ENCODE measurements around the gene WWC1.

WWC1 gene

GRCh38 chr5:168291342-168291963 lies at the start of gene WWC1:
Gene WWC1, plus strand, starts transcription at chr5:168291645. Its CDS starts 508 bp downstream, at chr5:168292153.
- DNase-seq (ENCODE audit: insufficient read length, low spot score) (peak; percentile 63), FAIRE-seq (no peak)
- no peak for TF ChIP-seq POLR2A (IDR thresholded peaks at IDR 0.05; ENCODE audit: low read depth, low read length)

DNA sequence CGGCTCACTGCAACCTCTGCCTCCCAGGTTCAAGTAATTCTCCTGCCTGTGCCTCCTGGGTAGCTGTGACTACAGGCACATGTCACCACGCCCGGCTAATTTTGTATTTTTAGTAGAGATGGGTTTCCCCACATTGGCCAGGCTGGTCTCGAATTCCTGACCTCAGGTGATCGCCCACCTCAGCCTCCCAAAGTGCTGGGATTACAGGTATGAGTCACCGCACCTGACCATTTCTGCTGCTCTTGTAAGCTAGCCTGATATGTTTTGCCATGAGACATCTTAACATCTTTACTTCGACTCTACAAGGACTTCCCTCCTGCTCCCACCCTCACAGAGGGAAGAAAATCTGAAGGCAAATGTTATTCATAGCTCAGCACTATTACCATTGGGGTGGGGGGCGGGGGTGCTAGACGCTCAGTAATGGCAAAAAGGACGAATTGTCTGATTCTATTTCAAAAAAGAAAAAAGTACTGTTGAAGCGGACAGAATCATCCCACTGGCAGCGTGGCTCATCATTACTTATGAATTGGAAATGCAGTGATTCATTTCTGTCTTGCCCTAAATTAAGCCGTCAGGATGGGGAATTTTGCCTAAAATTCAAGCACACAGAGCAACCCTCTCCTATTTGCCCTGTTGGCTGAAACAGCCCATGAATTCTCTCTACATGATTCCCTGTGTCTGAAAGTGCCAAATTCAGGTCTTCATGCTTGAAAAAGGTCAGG lies 46.4 kb upstream of the WWC1 start:
- FAIRE-seq (no peak), DNase-seq (ENCODE audit: insufficient read length, low spot score) (no peak)
- no peak for TF ChIP-seq POLR2A (IDR thresholded peaks at IDR 0.05; ENCODE audit: low read depth, low read length)

- no peak for FAIRE-seq
- DNase-seq (ENCODE audit: insufficient read length, low spot score), result no peak
Observed at GRCh38 chr5:168249923-168250322, 41.5 kb upstream of the WWC1 start.

DNA sequence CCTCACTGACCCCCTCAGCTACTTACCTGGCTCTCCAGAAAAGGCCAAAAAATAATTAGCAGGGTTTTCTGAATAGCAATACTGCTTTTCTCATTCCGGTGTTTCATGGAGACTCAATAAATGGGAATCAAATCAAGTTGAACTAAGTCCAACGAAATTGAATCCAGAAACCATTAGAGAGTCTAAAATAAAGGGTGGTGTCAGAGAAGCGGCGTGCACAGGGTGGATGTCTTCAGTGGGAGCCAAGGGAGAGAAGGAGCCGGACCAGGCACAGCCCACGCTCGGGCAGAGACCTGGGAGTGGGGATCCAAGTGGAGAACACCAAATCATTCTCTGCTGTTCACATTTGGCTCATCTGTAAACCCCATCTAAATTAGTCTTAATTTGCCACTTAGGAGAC lies 40.2 kb upstream of the WWC1 start:
- no peak for TF ChIP-seq POLR2A (IDR thresholded peaks at IDR 0.05; ENCODE audit: low read depth, low read length)

More at GRCh38 chr5:168249923-168250322, 41.5 kb upstream of the WWC1 start:
- no peak for TF ChIP-seq POLR2A (IDR thresholded peaks at IDR 0.05; ENCODE audit: low read depth, low read length)

GRCh38 chr5:168254013-168254693 lies 37.3 kb upstream of the WWC1 start:
- TF ChIP-seq POLR2A (IDR thresholded peaks at IDR 0.05; ENCODE audit: low read depth, low read length), result no peak
- FAIRE-seq (no peak), DNase-seq (ENCODE audit: insufficient read length, low spot score) (no peak)

More for the DNA sequence above, 40.2 kb upstream of the WWC1 start:
- FAIRE-seq (no peak), DNase-seq (ENCODE audit: insufficient read length, low spot score) (no peak)

DNA sequence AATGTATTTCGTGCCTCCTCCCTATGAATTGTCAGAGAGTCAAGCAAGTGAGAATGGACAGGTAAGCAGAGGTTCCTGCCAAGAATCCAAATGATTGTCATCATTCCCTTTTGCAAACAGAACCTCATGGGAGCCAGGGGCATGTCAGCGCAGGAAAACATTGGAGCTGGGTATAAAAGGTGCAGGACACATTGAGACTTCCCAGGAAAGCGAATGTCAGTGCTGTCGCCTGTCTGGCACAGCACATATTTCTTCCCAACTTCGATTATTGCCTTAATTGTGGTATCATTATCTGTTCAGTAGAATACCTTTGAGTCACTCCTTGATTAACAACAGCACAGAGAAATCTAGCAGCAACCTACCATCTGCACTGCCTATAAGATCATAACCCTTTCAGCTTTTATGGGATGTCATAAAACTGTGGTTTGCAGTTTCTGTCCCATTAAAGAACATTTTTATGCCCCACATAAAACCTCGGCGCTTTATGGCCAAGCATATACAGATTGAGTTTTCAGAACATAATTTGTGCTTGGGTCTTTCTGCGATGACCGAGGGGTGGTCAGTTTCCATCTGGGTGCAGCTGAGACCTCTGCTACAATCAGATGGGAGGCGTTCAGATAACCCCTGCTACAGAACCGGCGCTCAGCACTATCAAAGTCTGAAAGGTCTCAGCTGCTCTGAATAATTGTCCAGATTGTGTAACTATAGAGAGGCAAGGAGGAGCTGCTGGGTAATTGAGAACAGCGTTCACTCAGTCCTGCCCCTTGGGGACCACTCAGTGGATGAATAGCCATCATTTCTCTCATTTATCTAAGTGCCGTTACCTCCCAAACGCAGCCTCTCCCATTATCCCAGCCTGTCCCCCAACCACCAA lies 30.9 kb upstream of the WWC1 start:
- no peak for DNase-seq (ENCODE audit: insufficient read length, low spot score)
- TF ChIP-seq POLR2A (IDR thresholded peaks at IDR 0.05; ENCODE audit: low read depth, low read length), result no peak
- FAIRE-seq, result no peak

GRCh38 chr5:168261227-168261571 lies 30.2 kb upstream of the WWC1 start:
- no peak for FAIRE-seq

GRCh38 chr5:168262042-168262743 lies 29.3 kb upstream of the WWC1 start:
- DNase-seq (ENCODE audit: insufficient read length, low spot score) (no peak), FAIRE-seq (no peak)
- no peak for TF ChIP-seq POLR2A (IDR thresholded peaks at IDR 0.05; ENCODE audit: low read depth, low read length)

More at GRCh38 chr5:168261227-168261571, 30.2 kb upstream of the WWC1 start:
- TF ChIP-seq POLR2A (IDR thresholded peaks at IDR 0.05; ENCODE audit: low read depth, low read length), result no peak
- no peak for DNase-seq (ENCODE audit: insufficient read length, low spot score)

DNA sequence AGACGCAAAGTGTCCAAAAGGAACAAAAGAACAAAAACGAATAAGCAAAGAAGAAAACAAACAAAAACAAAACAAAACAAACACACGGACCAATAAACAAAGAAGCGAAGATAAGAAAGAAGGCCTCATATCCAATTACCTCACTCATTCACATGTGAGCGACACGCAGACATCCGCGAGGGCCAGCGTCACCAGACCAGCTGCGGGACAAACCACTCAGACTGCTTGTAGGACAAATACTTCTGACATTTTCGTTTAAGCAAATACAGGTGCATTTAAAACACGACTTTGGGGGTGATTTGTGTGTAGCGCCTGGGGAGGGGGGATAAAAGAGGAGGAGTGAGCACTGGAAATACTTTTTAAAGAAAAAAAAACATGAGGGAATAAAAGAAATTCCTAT lies 28.3 kb upstream of the WWC1 start:
- FAIRE-seq (no peak), DNase-seq (ENCODE audit: insufficient read length, low spot score) (no peak)
- TF ChIP-seq POLR2A (IDR thresholded peaks at IDR 0.05; ENCODE audit: low read depth, low read length), result no peak

DNA sequence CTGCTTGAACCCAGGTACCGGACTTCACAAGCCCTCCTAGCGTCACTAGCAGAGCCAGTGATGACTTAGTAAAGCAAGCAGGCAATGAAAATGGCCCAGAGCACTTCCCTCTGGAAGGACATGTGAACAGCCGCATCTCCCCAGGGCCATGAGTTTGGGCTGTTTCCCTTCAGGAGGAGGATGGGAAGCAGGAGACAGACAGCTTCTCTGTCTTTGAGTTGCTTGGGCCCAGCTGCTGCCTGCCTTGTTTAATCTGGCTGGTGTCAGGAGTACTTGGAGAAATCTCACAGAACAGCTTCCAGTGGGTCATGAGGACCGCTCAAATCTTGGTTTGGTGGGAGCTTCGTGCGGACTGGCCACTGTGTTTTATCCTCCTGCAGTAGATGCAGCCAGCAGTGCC lies 25.4 kb upstream of the WWC1 start:
- no peak for TF ChIP-seq POLR2A (IDR thresholded peaks at IDR 0.05; ENCODE audit: low read depth, low read length)
- DNase-seq (ENCODE audit: insufficient read length, low spot score) (no peak), FAIRE-seq (no peak)

GRCh38 chr5:168268949-168269936 lies 22.2 kb upstream of the WWC1 start:
- DNase-seq (ENCODE audit: insufficient read length, low spot score) (peak; percentile 80), FAIRE-seq (peak; percentile 65)
- TF ChIP-seq POLR2A (IDR thresholded peaks at IDR 0.05; ENCODE audit: low read depth, low read length), result no peak

GRCh38 chr5:168269937-168270330 lies 21.5 kb upstream of the WWC1 start:
- TF ChIP-seq POLR2A (IDR thresholded peaks at IDR 0.05; ENCODE audit: low read depth, low read length), result no peak
- no peak for DNase-seq (ENCODE audit: insufficient read length, low spot score)
- no peak for FAIRE-seq
